Hepatocyte (in vitro differentiated cells): ENCODE results near the gene GATA6. TPM values are rescaled to one million over a fixed set of nuclear protein-coding genes. Genes with fewer than 3 reads are reported as not detected.

Experiments
- DNase-seq: peaks from one replicate; pipeline ENCODE4 v3.0.0-alpha.2; 2016; ENCODE audit warnings: low spot score
- H2AFZ ChIP-seq: fragments of 200-600 bp; sonication (generic); 2 replicates; pipeline ENCODE4 v1.6.0; 2016; ENCODE audit warnings: antibody characterized with exemption, mild to moderate bottlenecking
- H3K27ac ChIP-seq: fragments of 200-600 bp; sonication (generic); 2 replicates; pipeline ENCODE4 v1.5.1; 2016; ENCODE audit warnings: mild to moderate bottlenecking
- H3K27me3 ChIP-seq: fragments of 200-600 bp; sonication (generic); 2 replicates; pipeline ENCODE4 v1.6.1; 2016
- H3K36me3 ChIP-seq: fragments of 200-600 bp; sonication (generic); replicated peaks from 2 replicates; pipeline ENCODE4 v1.5.1; 2016; ENCODE audit warnings: low read depth; ENCODE audit not compliant: insufficient read depth
- H3K4me1 ChIP-seq: fragments of 200-600 bp; sonication (generic); 2 replicates; pipeline ENCODE4 v1.5.1; 2016; ENCODE audit warnings: mild to moderate bottlenecking, moderate library complexity; ENCODE audit not compliant: insufficient read depth
- H3K4me2 ChIP-seq: fragments of 200-600 bp; sonication (generic); 2 replicates; pipeline ENCODE4 v1.6.0; 2016
- H3K4me3 ChIP-seq: fragments of 200-600 bp; sonication (generic); 2 replicates; pipeline ENCODE4 v1.5.1; 2016; ENCODE audit warnings: mild to moderate bottlenecking
- H3K79me2 ChIP-seq: fragments of 200-600 bp; sonication (generic); 2 replicates; pipeline ENCODE4 v1.6.0; 2017; ENCODE audit warnings: mild to moderate bottlenecking
- H3K9me2 ChIP-seq: fragments of 200-600 bp; sonication (generic); replicated peaks from 2 replicates; pipeline ENCODE4 v1.6.0; 2017; ENCODE audit warnings: mild to moderate bottlenecking; ENCODE audit not compliant: insufficient read depth
- H3K9me3 ChIP-seq: fragments of 200-600 bp; sonication (generic); 2 replicates; pipeline ENCODE4 v1.5.1; 2016; ENCODE audit warnings: low read depth, mild to moderate bottlenecking
- H4K20me1 ChIP-seq: fragments of 200-600 bp; sonication (generic); 2 replicates; pipeline ENCODE4 v1.6.0; 2016; ENCODE audit warnings: mild to moderate bottlenecking; ENCODE audit not compliant: insufficient read depth, poor library complexity, severe bottlenecking
- EZH2 ChIP-seq: fragments of 200-600 bp; sonication (generic); IDR thresholded peaks from 2 replicates; pipeline ENCODE4 v1.6.1; 2016; ENCODE audit warnings: antibody characterized with exemption, mild to moderate bottlenecking, borderline replicate concordance
- EZH2phosphoT487 ChIP-seq: fragments of 200-600 bp; sonication (generic); IDR thresholded peaks from one replicate; pipeline ENCODE4 v1.6.1; 2018; ENCODE audit warnings: antibody characterized with exemption, mild to moderate bottlenecking, low read depth, moderate library complexity; ENCODE audit not compliant: unreplicated experiment, severe bottlenecking
- WGBS: methylation state at CpG from one replicate; pipeline ENCODE4 v1.1.6; 2016; ENCODE audit warnings: low lambda C conversion rate; ENCODE audit errors: missing lambda C conversion rate; 5-methylcytosine and 5-hydroxymethylcytosine counted together
- polyA plus RNA-seq: library from polyadenylated mRNA; unstranded; fragments of >200 nt; fragmentation: Nextera tagmentation; extraction: Ambion mirVana; gene quantifications from 2 replicates; pipeline ENCODE4 v1.2.1, GENCODE V29; 2016
- small RNA-seq: library from RNA; depleted of rRNA; stranded (forward); fragments of <200 nt; gene quantifications from one replicate; pipeline ENCODE3, GENCODE V24; 2014
- total RNA-seq: library from RNA; depleted of rRNA; stranded (reverse); fragments of >200 nt; gene quantifications from 2 replicates; pipeline ENCODE4 v1.2.3, GENCODE V29; 2014
- TF ChIP-seq, protein P1 (sequence below): fragments of 200-600 bp; sonication (generic); IDR thresholded peaks from 2 replicates; pipeline ENCODE4 v1.5.1; 2016; ENCODE audit warnings: antibody characterized with exemption, mild to moderate bottlenecking; ENCODE audit not compliant: poor library complexity

Gene GATA6
- total and polyA plus RNA-seq, 2 experiments from 2014 or later: 125 to 128 TPM

DNA sequence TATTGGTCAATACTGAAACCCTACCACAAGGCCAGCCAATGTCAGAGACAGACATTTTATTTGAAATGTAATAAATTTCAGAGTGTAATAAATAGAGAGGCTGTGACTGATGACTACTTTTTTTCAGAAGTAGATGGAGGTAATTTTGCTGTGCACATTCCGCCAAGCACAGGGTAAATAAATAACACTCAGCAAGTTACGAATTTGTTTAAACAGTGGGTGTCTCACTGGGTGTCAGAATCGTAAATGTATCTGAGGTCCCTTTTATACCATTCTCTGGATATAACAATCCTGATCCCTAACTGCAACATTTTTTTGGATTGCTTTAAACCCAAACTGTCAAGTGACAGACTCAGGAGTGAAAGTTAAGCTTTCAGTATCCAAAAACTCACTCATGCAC lies 74.1 kb downstream of the GATA6 start:
- no peaks in the 10 kb centered on the region for H3K27me3 ChIP-seq
- no peak for DNase-seq
- H3K4me1 ChIP-seq: peaks cover 24% of the 10 kb centered on the region
- no peaks in the 10 kb centered on the region for H3K9me2 ChIP-seq
- H3K36me3 ChIP-seq: no peaks in the 10 kb centered on the region
- 54% methylated on average over 3 of the region's 3 CpGs for WGBS
- H4K20me1 ChIP-seq: no peaks in the 10 kb centered on the region
- H3K79me2 ChIP-seq: no peaks in the 10 kb centered on the region
- H3K4me2 ChIP-seq: peak overlapping the region; percentile 50
- no peak overlapping the region for H3K4me3 ChIP-seq
- H3K27ac ChIP-seq: peak overlapping the region; percentile 88
- H3K9me3 ChIP-seq: no peaks in the 10 kb centered on the region
- no peak overlapping the region for H2AFZ ChIP-seq
- TF ChIP-seq EZH2phosphoT487: no peak
- TF ChIP-seq EZH2: no peak
- TF ChIP-seq, protein P1, sequence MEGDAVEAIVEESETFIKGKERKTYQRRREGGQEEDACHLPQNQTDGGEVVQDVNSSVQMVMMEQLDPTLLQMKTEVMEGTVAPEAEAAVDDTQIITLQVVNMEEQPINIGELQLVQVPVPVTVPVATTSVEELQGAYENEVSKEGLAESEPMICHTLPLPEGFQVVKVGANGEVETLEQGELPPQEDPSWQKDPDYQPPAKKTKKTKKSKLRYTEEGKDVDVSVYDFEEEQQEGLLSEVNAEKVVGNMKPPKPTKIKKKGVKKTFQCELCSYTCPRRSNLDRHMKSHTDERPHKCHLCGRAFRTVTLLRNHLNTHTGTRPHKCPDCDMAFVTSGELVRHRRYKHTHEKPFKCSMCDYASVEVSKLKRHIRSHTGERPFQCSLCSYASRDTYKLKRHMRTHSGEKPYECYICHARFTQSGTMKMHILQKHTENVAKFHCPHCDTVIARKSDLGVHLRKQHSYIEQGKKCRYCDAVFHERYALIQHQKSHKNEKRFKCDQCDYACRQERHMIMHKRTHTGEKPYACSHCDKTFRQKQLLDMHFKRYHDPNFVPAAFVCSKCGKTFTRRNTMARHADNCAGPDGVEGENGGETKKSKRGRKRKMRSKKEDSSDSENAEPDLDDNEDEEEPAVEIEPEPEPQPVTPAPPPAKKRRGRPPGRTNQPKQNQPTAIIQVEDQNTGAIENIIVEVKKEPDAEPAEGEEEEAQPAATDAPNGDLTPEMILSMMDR: no peak

DNA sequence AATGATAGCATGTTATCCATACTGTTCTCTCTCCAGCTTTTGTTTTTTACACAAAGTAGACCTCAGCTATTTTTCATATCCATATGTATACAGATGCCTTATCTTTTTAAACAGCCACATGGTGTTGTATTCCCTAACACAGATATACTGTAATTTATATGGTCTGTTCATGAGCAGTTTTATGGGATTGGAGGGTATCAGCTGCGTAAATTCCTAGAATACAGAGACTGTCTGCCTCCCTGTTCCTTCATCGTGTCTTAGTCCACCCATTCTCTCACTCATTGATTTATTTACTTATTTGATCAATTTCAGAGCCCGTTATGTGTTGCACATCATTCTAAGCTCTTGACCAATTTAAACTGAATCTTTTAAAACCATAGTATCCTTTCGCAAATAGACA lies 80.6 kb downstream of the GATA6 start:
- no peak for DNase-seq
- Histone ChIP-seq H3K9me2 (no peaks in the 10 kb centered on the region), H2AFZ (no peak overlapping the region), H3K4me1 (no peaks in the 10 kb centered on the region), H4K20me1 (no peaks in the 10 kb centered on the region), H3K79me2 (no peaks in the 10 kb centered on the region), H3K4me3 (no peak overlapping the region), H3K36me3 (no peaks in the 10 kb centered on the region), H3K27me3 (no peaks in the 10 kb centered on the region), H3K9me3 (no peaks in the 10 kb centered on the region), H3K4me2 (no peak overlapping the region), H3K27ac (no peak overlapping the region)
- no peak for TF ChIP-seq EZH2phosphoT487
- WGBS: 53% methylated on average over 4 of the region's 4 CpGs

DNA sequence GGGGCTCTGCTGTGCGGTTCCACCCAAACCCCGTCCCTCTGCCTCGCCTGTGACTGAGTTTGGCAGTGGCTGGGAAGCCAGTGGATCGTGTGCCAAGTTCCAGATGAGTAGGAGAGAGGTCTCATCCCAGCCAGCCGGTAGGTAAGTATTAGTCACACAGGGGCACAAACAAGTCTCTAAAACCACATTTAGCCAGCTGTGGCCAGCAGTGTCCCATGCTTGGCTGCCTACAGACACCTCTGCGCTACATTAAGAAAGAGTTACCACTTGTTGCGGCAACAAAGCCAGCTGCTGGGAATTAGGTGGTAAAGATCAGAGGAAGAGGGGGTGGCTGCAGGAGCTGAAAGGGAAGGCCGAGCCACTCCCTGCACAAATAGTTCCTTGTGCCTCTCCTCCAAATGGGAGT lies 81.2 kb downstream of the GATA6 start:
- Histone ChIP-seq H3K4me3 (no peak overlapping the region), H3K9me3 (no peaks in the 10 kb centered on the region), H3K9me2 (no peaks in the 10 kb centered on the region), H3K27ac (no peak overlapping the region), H3K4me1 (no peaks in the 10 kb centered on the region), H3K4me2 (no peak overlapping the region), H3K79me2 (no peaks in the 10 kb centered on the region), H3K27me3 (no peaks in the 10 kb centered on the region), H4K20me1 (no peaks in the 10 kb centered on the region), H2AFZ (no peak overlapping the region), H3K36me3 (no peaks in the 10 kb centered on the region)
- TF ChIP-seq EZH2: no peak
- WGBS: 75% methylated on average over 8 of the region's 8 CpGs
- DNase-seq: no peak

Small RNAs within 50 kb of the gene (small RNA-seq; reads per million reads assigned to genes)
- gene RNU6-702P (not detected), gene RNU6ATAC20P (not detected)

Other genes starting within 250 kb of the GATA6 start
- gene CTAGE1, start 248.3 kb downstream of the GATA6 start, total RNA-seq: 0.12 and 0.47 TPM in 2 replicates
- 0.60 TPM in 1 of 2 replicates, not detected in the other for gene CTAGE1, start 248.3 kb downstream of the GATA6 start, polyA plus RNA-seq